ENCODE measurements around the gene FBN3. TPM values are rescaled to one million over a fixed set of nuclear protein-coding genes. Genes with fewer than 3 reads are reported as not detected.

The FBN3 gene
- total RNA-seq, 4 donors from 2014 or later, result 0.04 to 2.1 TPM; not detected in 2

DNA sequence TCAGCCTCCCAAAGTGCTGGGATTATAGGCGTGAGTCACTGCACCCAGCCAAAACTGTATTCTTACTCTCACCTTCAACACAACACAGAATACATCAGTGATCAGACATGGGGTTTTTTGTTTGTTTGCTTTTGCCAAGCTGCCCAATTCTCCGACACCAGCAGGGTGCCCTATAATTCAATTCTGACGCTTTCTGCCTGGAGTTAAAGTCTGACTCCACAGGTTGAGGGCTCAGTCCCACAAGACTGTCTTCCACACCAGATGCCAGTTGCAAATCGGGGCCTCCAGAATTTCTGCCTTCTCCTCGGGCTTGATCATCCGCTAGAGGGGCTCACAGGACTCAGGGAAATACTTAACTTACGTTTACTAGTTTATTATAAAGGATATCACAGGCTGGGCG, 22.1 kb downstream of the FBN3 start:
- WGBS, 2 donors, result 72 to 75% methylated on average over 8 of the region's 8 CpGs
- DNase-seq (ENCODE audit: low spot score in 2 of 2), result no peak
- intact Hi-C loops (cut with DNase I; ENCODE audit: low total_unique reads), result no loop called here
- no peak overlapping the region for H3K4me3 ChIP-seq (ENCODE audit: low read depth, poor library complexity, severe bottlenecking)
- TF ChIP-seq POLR2A (IDR thresholded peaks at IDR 0.05), result no peak
- TF ChIP-seq, protein P1, sequence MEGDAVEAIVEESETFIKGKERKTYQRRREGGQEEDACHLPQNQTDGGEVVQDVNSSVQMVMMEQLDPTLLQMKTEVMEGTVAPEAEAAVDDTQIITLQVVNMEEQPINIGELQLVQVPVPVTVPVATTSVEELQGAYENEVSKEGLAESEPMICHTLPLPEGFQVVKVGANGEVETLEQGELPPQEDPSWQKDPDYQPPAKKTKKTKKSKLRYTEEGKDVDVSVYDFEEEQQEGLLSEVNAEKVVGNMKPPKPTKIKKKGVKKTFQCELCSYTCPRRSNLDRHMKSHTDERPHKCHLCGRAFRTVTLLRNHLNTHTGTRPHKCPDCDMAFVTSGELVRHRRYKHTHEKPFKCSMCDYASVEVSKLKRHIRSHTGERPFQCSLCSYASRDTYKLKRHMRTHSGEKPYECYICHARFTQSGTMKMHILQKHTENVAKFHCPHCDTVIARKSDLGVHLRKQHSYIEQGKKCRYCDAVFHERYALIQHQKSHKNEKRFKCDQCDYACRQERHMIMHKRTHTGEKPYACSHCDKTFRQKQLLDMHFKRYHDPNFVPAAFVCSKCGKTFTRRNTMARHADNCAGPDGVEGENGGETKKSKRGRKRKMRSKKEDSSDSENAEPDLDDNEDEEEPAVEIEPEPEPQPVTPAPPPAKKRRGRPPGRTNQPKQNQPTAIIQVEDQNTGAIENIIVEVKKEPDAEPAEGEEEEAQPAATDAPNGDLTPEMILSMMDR (IDR thresholded peaks at IDR 0.05), result no peak

DNA sequence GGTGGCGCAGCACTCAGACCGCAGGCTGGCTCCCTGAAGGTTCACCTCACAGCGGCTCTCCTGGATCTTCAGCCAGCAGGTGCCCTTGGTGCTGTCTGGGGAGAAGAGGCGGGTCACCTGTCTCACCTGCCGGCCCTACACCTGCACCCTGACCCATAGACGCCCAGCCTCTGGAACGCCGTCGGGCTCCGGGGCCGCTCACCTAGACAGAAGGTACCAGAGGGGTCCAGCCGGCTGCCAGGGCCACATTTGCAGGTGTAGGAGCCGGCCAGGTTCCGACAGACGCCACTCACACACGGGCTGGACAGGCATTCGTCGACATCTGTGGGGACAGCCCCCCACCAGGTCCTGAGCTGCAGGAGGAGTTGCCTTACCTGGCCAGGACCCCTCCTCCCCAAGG, 22.9 kb downstream of the FBN3 start:
- intact Hi-C loops (cut with DNase I; ENCODE audit: low total_unique reads), result no loop called here
- WGBS, 2 donors, result 81 to 84% methylated on average over 13 to 18 of the region's 18 CpGs
- DNase-seq (ENCODE audit: low spot score in 2 of 2), result no peak
- TF ChIP-seq POLR2A (IDR thresholded peaks at IDR 0.05), result no peak
- TF ChIP-seq, protein P1 (IDR thresholded peaks at IDR 0.05), result no peak
- no peak overlapping the region for H3K4me3 ChIP-seq (ENCODE audit: low read depth, poor library complexity, severe bottlenecking)

DNA sequence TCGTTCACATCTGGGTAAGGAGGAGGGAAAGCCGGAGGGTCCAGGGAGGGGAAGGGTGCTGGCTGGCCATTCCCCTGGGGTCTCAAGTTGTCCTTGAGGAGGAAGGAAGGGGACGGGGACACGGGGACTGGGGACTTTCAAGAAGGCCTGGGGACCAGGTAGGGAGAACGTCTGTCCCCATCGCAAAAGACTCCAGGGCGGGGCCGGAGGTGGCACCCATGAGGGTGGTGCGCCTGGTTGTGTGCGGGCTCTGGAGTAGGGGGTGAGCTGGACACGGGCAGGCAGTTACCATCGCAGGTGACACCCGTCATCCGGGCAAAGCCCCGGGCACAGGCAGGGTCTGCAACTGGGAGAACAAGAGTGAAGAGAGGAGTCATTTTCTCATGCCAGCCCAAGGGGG, 23.4 kb downstream of the FBN3 start:
- DNase-seq (ENCODE audit: low spot score in 2 of 2), result no peak
- TF ChIP-seq, protein P1 (IDR thresholded peaks at IDR 0.05), result no peak
- no peak for TF ChIP-seq POLR2A (IDR thresholded peaks at IDR 0.05)
- H3K4me3 ChIP-seq (ENCODE audit: low read depth, poor library complexity, severe bottlenecking), result no peak overlapping the region
- intact Hi-C loops (cut with DNase I; ENCODE audit: low total_unique reads), result no loop called here
- WGBS, 2 donors, result 86 to 87% methylated on average over 15 of the region's 15 CpGs

DNA sequence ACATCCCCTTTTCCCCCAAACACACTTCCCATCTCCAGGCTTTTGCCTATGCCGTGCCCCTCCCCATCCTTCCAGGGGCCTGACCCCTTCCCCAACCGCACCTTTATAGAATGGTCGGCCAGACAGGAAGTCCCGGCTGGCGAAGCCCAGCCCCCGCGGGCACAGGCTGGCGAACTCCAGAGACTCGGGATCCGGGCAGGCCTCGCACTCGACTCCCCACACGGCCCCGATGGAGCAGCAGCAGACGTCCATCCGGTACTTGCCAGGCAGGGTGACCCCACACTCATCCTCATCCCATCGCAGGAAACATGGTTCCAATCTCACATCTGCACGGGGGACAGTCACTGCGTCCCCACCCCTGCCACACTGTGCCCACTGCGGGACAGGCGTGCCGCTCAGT, 25.7 kb downstream of the FBN3 start:
- intact Hi-C loops (cut with DNase I; ENCODE audit: low total_unique reads), result no loop called here
- 92 to 96% methylated on average over 17 to 22 of the region's 22 CpGs for WGBS, 2 donors
- no peak overlapping the region for H3K4me3 ChIP-seq (ENCODE audit: low read depth, poor library complexity, severe bottlenecking)
- no peak for TF ChIP-seq POLR2A (IDR thresholded peaks at IDR 0.05)
- no peak for DNase-seq (ENCODE audit: low spot score in 2 of 2)

DNA sequence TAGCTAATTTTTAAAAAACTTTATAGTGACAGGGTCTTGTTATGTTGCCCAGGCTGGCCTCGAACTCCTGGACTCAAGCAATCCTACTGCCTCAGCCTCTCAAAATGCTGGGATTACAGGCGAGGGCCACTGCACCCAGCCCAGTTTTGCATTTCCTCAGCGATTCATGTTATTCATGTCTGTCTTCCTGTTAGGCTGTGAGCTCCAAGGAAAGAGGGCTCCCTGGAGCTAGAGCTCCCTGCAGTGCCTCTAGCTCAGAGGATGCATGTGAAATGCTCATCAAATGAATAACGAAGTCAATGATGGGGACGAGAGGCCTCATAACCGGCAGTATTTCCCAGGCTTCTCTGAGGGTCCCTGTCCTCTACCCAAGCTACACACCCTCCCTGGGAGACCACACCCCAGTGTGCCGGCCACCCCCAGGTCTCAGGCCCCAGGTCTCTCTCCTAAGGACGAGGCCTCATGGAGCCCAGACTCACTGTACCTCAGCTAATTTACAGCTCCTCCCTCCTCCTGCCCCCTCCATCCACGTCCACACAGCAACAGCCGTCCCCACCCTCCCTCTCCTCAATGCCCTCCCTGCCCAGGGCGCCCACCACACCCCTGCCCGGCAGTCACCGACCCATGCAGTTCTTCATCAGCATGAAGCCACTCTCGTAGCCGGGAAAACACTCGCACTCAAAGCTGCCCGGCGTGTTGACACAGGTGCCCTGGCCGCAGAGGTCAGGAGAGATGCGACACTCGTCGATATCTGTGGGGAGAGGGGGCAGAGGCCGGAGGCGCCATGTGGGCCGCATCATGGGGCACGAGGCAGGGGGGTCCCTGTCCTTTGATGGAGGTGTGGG, 28.5 kb downstream of the FBN3 start:
- intact Hi-C loops (cut with DNase I; ENCODE audit: low total_unique reads), result no loop called here
- TF ChIP-seq, protein P1 (IDR thresholded peaks at IDR 0.05), result no peak
- TF ChIP-seq POLR2A (IDR thresholded peaks at IDR 0.05), result no peak
- 89% methylated on average over 26 of the region's 26 CpGs for WGBS, 2 donors

DNA sequence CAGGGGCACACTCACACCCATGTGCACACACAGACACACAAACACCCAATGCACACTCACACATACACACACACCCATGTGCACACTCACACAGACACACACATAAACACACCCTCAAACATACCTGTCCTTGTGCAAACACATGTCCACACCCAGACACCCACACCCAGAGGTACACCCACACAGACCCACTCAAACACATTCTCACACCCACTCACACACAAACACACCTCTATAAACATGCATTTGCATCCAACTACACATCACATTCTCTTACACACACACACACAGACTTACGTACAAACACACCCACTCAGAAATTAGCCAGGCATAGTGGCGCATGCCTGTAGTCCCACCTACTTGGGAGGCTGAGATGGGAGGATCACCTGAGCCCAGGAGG, 31.4 kb downstream of the FBN3 start:
- WGBS, 2 donors, result 93 to 95% methylated on average over 2 of the region's 2 CpGs
- intact Hi-C loops (cut with DNase I; ENCODE audit: low total_unique reads), result no loop called here
- no peak overlapping the region for H3K4me3 ChIP-seq (ENCODE audit: low read depth, poor library complexity, severe bottlenecking)
- TF ChIP-seq, protein P1 (IDR thresholded peaks at IDR 0.05), result no peak
- TF ChIP-seq POLR2A (IDR thresholded peaks at IDR 0.05), result no peak
- DNase-seq (ENCODE audit: low spot score in 2 of 2), result no peak

More for the DNA sequence above, 28.5 kb downstream of the FBN3 start:
- DNase-seq (ENCODE audit: low spot score in 2 of 2), result no peak
- H3K4me3 ChIP-seq (ENCODE audit: low read depth, poor library complexity, severe bottlenecking), result no peak overlapping the region

Data from lower leg skin (tissue), 4 donors.